ENCODE data around the gene SSR4.

SSR4 gene

DNA sequence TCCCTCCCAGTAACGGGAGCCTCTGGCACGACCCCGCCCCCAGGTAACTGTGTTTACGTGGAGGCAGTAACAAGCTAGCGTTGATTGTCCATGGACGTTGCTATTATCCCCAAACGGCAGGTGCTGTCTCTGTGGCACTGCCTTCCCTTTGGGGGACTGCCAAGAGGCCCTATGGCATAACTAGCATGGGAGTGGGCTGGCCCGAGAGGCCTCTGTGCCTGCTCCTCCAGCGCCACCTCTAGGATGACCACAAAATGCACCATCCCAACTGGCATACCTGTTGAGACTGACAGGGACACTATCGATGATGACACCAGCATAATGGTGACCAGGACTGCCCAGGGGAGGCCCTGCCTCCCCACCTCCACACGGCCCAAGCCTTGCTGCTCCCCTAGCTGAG, 12.2 kb upstream of the SSR4 start:
- DNase-seq (ENCODE audit: low read depth in 1 of 2, low spot score in 1 of 2), result no peak
- Histone ChIP-seq H3K4me3 (replicated peaks; ENCODE audit: insufficient read depth, low read length) (no peak overlapping the region), H3K27me3 (ENCODE audit: insufficient read depth, poor library complexity, severe bottlenecking) (no peaks in the 10 kb centered on the region), H3K27ac (replicated peaks) (no peak overlapping the region)
- TF ChIP-seq GABPA (IDR thresholded peaks at IDR 0.05; ENCODE audit: low read depth), result no peak
- TF ChIP-seq, protein P1, sequence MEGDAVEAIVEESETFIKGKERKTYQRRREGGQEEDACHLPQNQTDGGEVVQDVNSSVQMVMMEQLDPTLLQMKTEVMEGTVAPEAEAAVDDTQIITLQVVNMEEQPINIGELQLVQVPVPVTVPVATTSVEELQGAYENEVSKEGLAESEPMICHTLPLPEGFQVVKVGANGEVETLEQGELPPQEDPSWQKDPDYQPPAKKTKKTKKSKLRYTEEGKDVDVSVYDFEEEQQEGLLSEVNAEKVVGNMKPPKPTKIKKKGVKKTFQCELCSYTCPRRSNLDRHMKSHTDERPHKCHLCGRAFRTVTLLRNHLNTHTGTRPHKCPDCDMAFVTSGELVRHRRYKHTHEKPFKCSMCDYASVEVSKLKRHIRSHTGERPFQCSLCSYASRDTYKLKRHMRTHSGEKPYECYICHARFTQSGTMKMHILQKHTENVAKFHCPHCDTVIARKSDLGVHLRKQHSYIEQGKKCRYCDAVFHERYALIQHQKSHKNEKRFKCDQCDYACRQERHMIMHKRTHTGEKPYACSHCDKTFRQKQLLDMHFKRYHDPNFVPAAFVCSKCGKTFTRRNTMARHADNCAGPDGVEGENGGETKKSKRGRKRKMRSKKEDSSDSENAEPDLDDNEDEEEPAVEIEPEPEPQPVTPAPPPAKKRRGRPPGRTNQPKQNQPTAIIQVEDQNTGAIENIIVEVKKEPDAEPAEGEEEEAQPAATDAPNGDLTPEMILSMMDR (IDR thresholded peaks at IDR 0.05; ENCODE audit: insufficient read depth, low read length), result no peak
- no peak for TF ChIP-seq POLR2AphosphoS5 (IDR thresholded peaks at IDR 0.05; ENCODE audit: low read depth)
- TF ChIP-seq, protein P2, sequence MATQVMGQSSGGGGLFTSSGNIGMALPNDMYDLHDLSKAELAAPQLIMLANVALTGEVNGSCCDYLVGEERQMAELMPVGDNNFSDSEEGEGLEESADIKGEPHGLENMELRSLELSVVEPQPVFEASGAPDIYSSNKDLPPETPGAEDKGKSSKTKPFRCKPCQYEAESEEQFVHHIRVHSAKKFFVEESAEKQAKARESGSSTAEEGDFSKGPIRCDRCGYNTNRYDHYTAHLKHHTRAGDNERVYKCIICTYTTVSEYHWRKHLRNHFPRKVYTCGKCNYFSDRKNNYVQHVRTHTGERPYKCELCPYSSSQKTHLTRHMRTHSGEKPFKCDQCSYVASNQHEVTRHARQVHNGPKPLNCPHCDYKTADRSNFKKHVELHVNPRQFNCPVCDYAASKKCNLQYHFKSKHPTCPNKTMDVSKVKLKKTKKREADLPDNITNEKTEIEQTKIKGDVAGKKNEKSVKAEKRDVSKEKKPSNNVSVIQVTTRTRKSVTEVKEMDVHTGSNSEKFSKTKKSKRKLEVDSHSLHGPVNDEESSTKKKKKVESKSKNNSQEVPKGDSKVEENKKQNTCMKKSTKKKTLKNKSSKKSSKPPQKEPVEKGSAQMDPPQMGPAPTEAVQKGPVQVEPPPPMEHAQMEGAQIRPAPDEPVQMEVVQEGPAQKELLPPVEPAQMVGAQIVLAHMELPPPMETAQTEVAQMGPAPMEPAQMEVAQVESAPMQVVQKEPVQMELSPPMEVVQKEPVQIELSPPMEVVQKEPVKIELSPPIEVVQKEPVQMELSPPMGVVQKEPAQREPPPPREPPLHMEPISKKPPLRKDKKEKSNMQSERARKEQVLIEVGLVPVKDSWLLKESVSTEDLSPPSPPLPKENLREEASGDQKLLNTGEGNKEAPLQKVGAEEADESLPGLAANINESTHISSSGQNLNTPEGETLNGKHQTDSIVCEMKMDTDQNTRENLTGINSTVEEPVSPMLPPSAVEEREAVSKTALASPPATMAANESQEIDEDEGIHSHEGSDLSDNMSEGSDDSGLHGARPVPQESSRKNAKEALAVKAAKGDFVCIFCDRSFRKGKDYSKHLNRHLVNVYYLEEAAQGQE (IDR thresholded peaks at IDR 0.05; ENCODE audit: insufficient replicate concordance, low read depth), result no peak
- no peak for TF ChIP-seq SPI1 (IDR thresholded peaks at IDR 0.05; ENCODE audit: borderline replicate concordance, low read depth)

DNA sequence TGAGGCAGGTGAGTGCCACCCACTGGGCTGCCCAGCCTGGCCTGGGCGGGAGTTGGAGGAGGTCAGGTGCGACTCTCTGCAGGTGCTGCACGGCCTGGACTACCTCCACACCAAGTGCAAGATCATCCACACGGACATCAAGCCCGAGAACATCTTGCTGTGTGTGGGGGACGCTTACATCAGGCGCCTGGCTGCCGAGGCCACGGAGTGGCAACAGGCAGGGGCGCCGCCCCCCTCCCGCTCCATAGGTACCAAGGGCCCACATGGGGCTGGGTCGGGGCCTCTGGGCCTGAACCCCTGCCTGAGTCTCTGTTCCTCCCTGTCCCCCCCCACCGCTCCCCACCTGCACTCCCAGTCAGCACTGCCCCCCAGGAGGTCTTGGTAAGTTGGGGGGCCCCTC, 11.6 kb upstream of the SSR4 start:
- no peaks in the 10 kb centered on the region for H3K27me3 ChIP-seq (ENCODE audit: insufficient read depth, poor library complexity, severe bottlenecking)
- H3K4me3 ChIP-seq (replicated peaks; ENCODE audit: insufficient read depth, low read length), result no peak overlapping the region
- TF ChIP-seq, protein P1 (IDR thresholded peaks at IDR 0.05; ENCODE audit: insufficient read depth, low read length), result no peak
- no peak for TF ChIP-seq SPI1 (IDR thresholded peaks at IDR 0.05; ENCODE audit: borderline replicate concordance, low read depth)
- TF ChIP-seq, protein P2 (IDR thresholded peaks at IDR 0.05; ENCODE audit: insufficient replicate concordance, low read depth), result no peak
- no peak for TF ChIP-seq POLR2AphosphoS5 (IDR thresholded peaks at IDR 0.05; ENCODE audit: low read depth)
- TF ChIP-seq GABPA (IDR thresholded peaks at IDR 0.05; ENCODE audit: low read depth), result no peak
- DNase-seq (ENCODE audit: low read depth in 1 of 2, low spot score in 1 of 2), result no peak
- H3K27ac ChIP-seq (replicated peaks), result no peak overlapping the region

DNA sequence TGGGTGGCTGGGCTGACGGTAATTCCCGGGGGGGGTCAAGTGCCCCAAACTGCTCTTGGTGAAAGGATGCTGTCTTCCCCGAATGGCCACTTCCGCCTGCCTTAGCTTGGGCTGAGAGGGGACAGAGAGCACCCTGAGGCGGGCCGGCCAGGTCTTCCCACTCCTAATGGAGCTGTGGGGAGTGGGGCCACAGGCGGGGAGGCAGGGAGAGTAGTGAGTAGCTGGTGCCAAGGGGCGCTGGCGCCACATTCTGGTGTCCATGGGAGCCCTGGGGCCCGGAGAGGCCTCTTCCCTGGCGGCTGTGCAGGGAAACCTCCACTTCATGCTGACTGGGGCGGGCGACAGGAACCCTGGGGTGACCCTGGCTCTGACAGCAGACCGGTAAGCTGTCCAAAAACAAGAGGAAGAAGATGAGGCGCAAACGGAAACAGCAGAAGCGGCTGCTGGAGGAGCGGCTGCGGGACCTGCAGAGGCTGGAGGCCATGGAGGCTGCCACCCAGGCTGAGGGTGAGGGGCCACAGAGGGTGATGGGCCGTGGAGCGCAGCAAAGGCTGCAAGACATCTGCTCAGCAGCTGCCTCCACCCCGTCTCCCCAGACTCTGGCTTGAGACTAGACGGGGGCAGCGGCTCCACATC, 11.0 kb upstream of the SSR4 start:
- H3K4me3 ChIP-seq (replicated peaks; ENCODE audit: insufficient read depth, low read length), result no peak overlapping the region
- TF ChIP-seq, protein P1 (IDR thresholded peaks at IDR 0.05; ENCODE audit: insufficient read depth, low read length), result no peak
- TF ChIP-seq POLR2AphosphoS5 (IDR thresholded peaks at IDR 0.05; ENCODE audit: low read depth) (no peak), GABPA (IDR thresholded peaks at IDR 0.05; ENCODE audit: low read depth) (no peak), SPI1 (IDR thresholded peaks at IDR 0.05; ENCODE audit: borderline replicate concordance, low read depth) (no peak)
- TF ChIP-seq, protein P2 (IDR thresholded peaks at IDR 0.05; ENCODE audit: insufficient replicate concordance, low read depth), result no peak
- no peak overlapping the region for H3K27ac ChIP-seq (replicated peaks)
- no peaks in the 10 kb centered on the region for H3K27me3 ChIP-seq (ENCODE audit: insufficient read depth, poor library complexity, severe bottlenecking)
- no peak for DNase-seq (ENCODE audit: low read depth in 1 of 2, low spot score in 1 of 2)
